A549 (cell line): ENCODE measurements around the gene RNF123.
"Not testable (repeated sequence)": the region's sequence is repeated elsewhere in the genome, so short reads cannot be mapped to it uniquely, and the experiment has no call there.

ENCODE experiments used
- CTCF ChIP-seq: fragments of >200 bp; sonication (Bioruptor Twin); formaldehyde crosslinking; IDR thresholded peaks from 3 replicates; pipeline ENCODE4 v1.5.1; 2016
- MAX ChIP-seq: IDR thresholded peaks from 2 replicates; pipeline ENCODE4 v1.6.1; 2012
- SMC3 ChIP-seq: fragments of >200 bp; sonication (Bioruptor Twin); formaldehyde crosslinking; IDR thresholded peaks from 3 replicates; pipeline ENCODE4 v1.6.1; 2018; ENCODE audit warnings: inconsistent platforms

- TF ChIP-seq CTCF, SMC3, MAX: not testable (repeated sequence)
Observed at GRCh38 chr3:49690856-49691255, 1.5 kb downstream of the RNF123 start.
